K562 (cell line): ENCODE data around the gene CFAP69. TPM values are rescaled to one million over a fixed set of nuclear protein-coding genes. Genes with fewer than 3 reads are reported as not detected.

Source experiments
- ATAC-seq: fragments of 200-7000 bp; cut with Tn5 transposase; 3 replicates; pipeline ENCODE4 v1.9.1; 2020; ENCODE audit warnings: moderate library complexity
- BruUV-seq: library from RNA; stranded (reverse); fragments of 400-500 nt; replicated peaks from 2 replicates; lab custom pipeline; 2021; lab: Mats Ljungman, UMichigan
- CTCF ChIA-PET: fragments of 300-600 bp; formaldehyde crosslinking; extraction: SDS; loops from one replicate; lab custom pipeline; 2021; ENCODE audit warnings: low intra/inter-chr PET ratio; lab: Yijun Ruan, JAX
- POLR2A ChIA-PET: fragments of 300-600, 350-650 bp; sonication (Branson Sonifier 250); formaldehyde crosslinking; extraction: SDS; loops from one replicate; lab custom pipeline; 2021; ENCODE audit warnings: antibody characterized with exemption, inconsistent platforms; lab: Yijun Ruan, JAX
- DNase-seq, 4 experiments: peaks; one replicate each; pipeline versions ENCODE4 v3.0.0 to v3.0.0-alpha.2; 2011 to 2018; ENCODE audit warnings: low spot score in 3 of 4, mixed read lengths in 3 of 4; ENCODE audit errors: extremely low read depth in 1 of 4
- FAIRE-seq: peaks from 2 replicates; lab custom pipeline; 2011; peaks lifted over from hg19 to GRCh38; lab: Jason Lieb, UNC
- H2AFZ ChIP-seq: 2 replicates; pipeline ENCODE4 v1.6.0; 2011; ENCODE audit warnings: low read depth, low read length, control low read depth, inconsistent platforms
- H3K27ac ChIP-seq: fragments of 200-600 bp; 3 replicates; pipeline ENCODE4 v1.8.0; 2011; ENCODE audit warnings: low read depth, mild to moderate bottlenecking, control low read depth, inconsistent platforms, low read length, moderate library complexity, mixed read lengths; ENCODE audit errors: extremely low read depth
- H3K27me3 ChIP-seq, 2 experiments: fragments of 300-600 bp in 1 of 2; 2 replicates in 1 of 2; 3 replicates in 1 of 2; pipeline versions ENCODE4 v1.6.0 to v1.8.0; 2011; ENCODE audit warnings: inconsistent platforms in 2 of 2, low read length in 2 of 2, mild to moderate bottlenecking in 1 of 2, mixed read lengths in 1 of 2, moderate library complexity in 1 of 2; ENCODE audit not compliant: control insufficient read depth in 2 of 2, insufficient read depth in 2 of 2
- H3K36me3 ChIP-seq: fragments of 300-600 bp; 3 replicates; pipeline ENCODE4 v1.8.0; 2011; ENCODE audit warnings: mild to moderate bottlenecking, low read length, inconsistent platforms; ENCODE audit not compliant: control insufficient read depth, insufficient read depth
- H3K4me1 ChIP-seq, 2 experiments: fragments of 200-600 bp in 1 of 2; replicated peaks in 1 of 2; 2 replicates in 1 of 2; 3 replicates in 1 of 2; pipeline versions ENCODE4 v1.5.1 to v1.8.0; 2011; ENCODE audit warnings: inconsistent platforms in 2 of 2, low read length in 2 of 2, mild to moderate bottlenecking in 1 of 2, mixed read lengths in 1 of 2, moderate library complexity in 1 of 2; ENCODE audit not compliant: control insufficient read depth in 2 of 2, insufficient read depth in 2 of 2
- H3K4me2 ChIP-seq: 2 replicates; pipeline ENCODE4 v1.6.1; 2011; ENCODE audit warnings: low read length, control low read depth, inconsistent platforms, mixed read lengths; ENCODE audit not compliant: insufficient read depth
- H3K4me3 ChIP-seq: fragments of 200-600 bp; sonication (generic), shearing (Covaris generic); 2 replicates; pipeline ENCODE4 v1.5.1; 2016; ENCODE audit warnings: control low read depth, inconsistent platforms
- H3K79me2 ChIP-seq: fragments of 200-600 bp; 3 replicates; pipeline ENCODE4 v1.8.0; 2011; ENCODE audit warnings: low read length, inconsistent platforms; ENCODE audit not compliant: control insufficient read depth, insufficient read depth
- H3K9ac ChIP-seq, 2 experiments: 2 replicates each; pipeline versions ENCODE4 v1.6.0 to v1.6.1; 2011; ENCODE audit warnings: low read depth in 2 of 2, low read length in 2 of 2, control low read depth in 1 of 2, inconsistent platforms in 1 of 2, mild to moderate bottlenecking in 1 of 2, mixed read lengths in 1 of 2; ENCODE audit not compliant: insufficient read depth in 1 of 2
- H3K9me1 ChIP-seq: one replicate; pipeline ENCODE4 v1.6.0; 2011; ENCODE audit warnings: inconsistent platforms, mild to moderate bottlenecking, low read length, moderate library complexity; ENCODE audit not compliant: control insufficient read depth, insufficient read depth
- H3K9me3 ChIP-seq: replicated peaks from 2 replicates; pipeline ENCODE4 v1.5.1; 2011; ENCODE audit warnings: low read depth, low read length, inconsistent platforms; ENCODE audit not compliant: control insufficient read depth, insufficient read depth
- H4K20me1 ChIP-seq: replicated peaks from 2 replicates; pipeline ENCODE4 v1.6.1; 2011; ENCODE audit warnings: low read length, inconsistent platforms, mixed read lengths; ENCODE audit not compliant: control insufficient read depth, insufficient read depth
- DMBX1 ChIP-seq: fragments of 250-450 bp; sonication (Bioruptor Pico); IDR thresholded peaks from 2 replicates; pipeline ENCODE4 v1.8.0; 2022; ENCODE audit warnings: inconsistent platforms, mild to moderate bottlenecking, moderate library complexity, borderline replicate concordance
- ETV5 ChIP-seq: sonication (generic); formaldehyde crosslinking; IDR thresholded peaks from 2 replicates; pipeline ENCODE4 v1.4.0; 2020; ENCODE audit warnings: low read depth, mild to moderate bottlenecking, missing genetic modification reagents
- HCFC1 ChIP-seq: IDR thresholded peaks from 2 replicates; pipeline ENCODE4 v1.6.1; 2012; ENCODE audit warnings: low read depth, low read length, improper control_type of control experiment
- NCOA6 ChIP-seq: fragments of 450-650 bp; IDR thresholded peaks from 2 replicates; pipeline ENCODE4 v1.6.1; 2017; ENCODE audit warnings: mild to moderate bottlenecking
- TEAD2 ChIP-seq: fragments of 450-650 bp; IDR thresholded peaks from 2 replicates; pipeline ENCODE4 v1.6.1; 2016; ENCODE audit warnings: missing genetic modification characterization, control low read depth, missing compliant biosample characterization
- ZKSCAN8 ChIP-seq: fragments of 200-800 bp; sonication (Bioruptor generic); IDR thresholded peaks from 2 replicates; pipeline ENCODE4 v1.6.1; 2016; ENCODE audit warnings: missing genetic modification characterization, missing compliant biosample characterization
- ZNF384 ChIP-seq: IDR thresholded peaks from 2 replicates; pipeline ENCODE4 v1.6.1; 2012; ENCODE audit warnings: low read depth, low read length, improper control_type of control experiment
- WGBS: fragments of 100-300 bp; shearing (Covaris generic); methylation state at CpG from one replicate; pipeline ENCODE4 v1.1.6; 2016; ENCODE audit warnings: low coverage, mixed read lengths; ENCODE audit not compliant: insufficient coverage; ENCODE audit errors: missing lambda C conversion rate; 5-methylcytosine and 5-hydroxymethylcytosine counted together
- in situ Hi-C: fragments of 300-500 bp; cut with MboI; formaldehyde crosslinking; loops from 4 replicates; pipeline ENCODE4 v1.15.0; 2018; ENCODE audit warnings: inconsistent platforms, mixed read lengths
- intact Hi-C: fragments of 100-400 bp; cut with micrococcal nuclease; formaldehyde crosslinking; loops from 2 replicates; pipeline ENCODE4 v1.14.2; 2022
- polyA plus RNA-seq, 8 experiments: library from polyadenylated mRNA; depleted of rRNA in 4 of 8; stranded (reverse) in 5 of 8; unstranded in 3 of 8; fragments of >200 nt; fragmentation: Nextera tagmentation in 2 of 8; fragmentation: Illumina TruSeq in 1 of 8; extraction: Ambion mirVana in 2 of 8; extraction: Trizol in 1 of 8; gene quantifications; 2 replicates each; pipeline versions ENCODE4 v1.2.1 to v1.2.3, GENCODE V29; 2011 to 2014; ENCODE audit warnings: inconsistent platforms in 1 of 8, missing spikeins in 1 of 8
- total RNA-seq, 7 experiments: library from RNA; depleted of rRNA in 6 of 7; stranded (reverse); fragments of >200 nt in 6 of 7; fragmentation: Illumina TruSeq in 2 of 7; extraction: Trizol in 2 of 7; gene quantifications; 2 replicates each; pipeline versions ENCODE4 v1.2.1 to v1.2.3, GENCODE V29; 2011 to 2021; ENCODE audit warnings: low replicate concordance in 1 of 7
- TF ChIP-seq, protein P1 (sequence below): fragments of 450-650 bp; IDR thresholded peaks from 2 replicates; pipeline ENCODE4 v1.6.1; 2014; ENCODE audit warnings: low read depth, mild to moderate bottlenecking, moderate library complexity, borderline replicate concordance

The CFAP69 gene
- total and polyA plus RNA-seq, 9 of the 15 experiments (the other 6 are each of a cell fraction or from before 2014, with no cell fraction given) = 0.24 to 5.1 (median 1.7) TPM

DNA sequence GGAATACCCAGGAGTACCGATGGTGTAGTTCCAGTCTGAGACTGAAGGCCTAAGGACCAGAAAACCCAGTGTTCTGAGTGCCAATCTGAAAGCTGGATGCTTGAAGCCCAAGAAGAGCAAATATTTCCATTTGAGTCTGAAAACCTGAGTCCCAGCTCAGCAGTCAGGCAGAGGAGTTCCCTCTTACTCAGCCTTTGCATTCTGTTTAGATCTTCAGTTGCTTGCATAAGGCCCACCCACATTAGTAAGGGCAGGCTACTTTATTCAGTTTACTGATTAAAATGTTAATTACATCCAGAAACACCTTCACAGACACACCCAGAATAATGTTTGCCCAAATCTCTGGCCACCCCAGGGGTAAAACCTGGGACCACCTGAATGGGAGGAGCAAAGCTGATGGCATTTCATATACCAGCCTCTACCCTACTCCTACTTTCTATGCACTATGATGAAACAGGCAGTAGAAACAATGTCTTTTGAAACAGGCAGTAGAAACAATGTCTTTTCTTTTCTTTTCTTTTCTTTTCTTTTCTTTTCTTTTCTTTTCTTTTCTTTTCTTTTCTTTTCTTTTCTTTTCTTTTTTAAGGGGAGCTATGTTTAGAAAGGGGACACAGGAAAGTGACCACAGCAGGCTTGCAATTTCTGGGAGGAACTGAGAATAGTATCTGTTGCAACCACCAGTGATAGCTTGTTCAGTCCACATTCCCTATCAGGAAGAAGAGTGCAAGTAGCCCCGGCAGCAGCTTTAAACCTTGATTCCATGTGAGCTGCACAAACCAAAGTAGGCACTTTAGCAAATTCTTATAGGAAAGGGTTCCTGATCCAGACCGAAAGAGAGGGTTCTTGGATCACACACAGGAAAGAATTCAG, 45.5 kb downstream of the CFAP69 start:
- Histone ChIP-seq H3K9ac (no peak overlapping the region), H3K4me3 (no peak overlapping the region), H3K4me1 (no peaks in the 10 kb centered on the region), H3K27ac (no peak overlapping the region), H3K79me2 (no peaks in the 10 kb centered on the region), H3K9me1 (no peaks in the 10 kb centered on the region), H4K20me1 (no peaks in the 10 kb centered on the region), H3K27me3 (no peaks in the 10 kb centered on the region), H3K4me2 (no peak overlapping the region), H3K36me3 (no peaks in the 10 kb centered on the region), H3K9me3 (no peaks in the 10 kb centered on the region), H2AFZ (no peak overlapping the region)
- WGBS = 1% methylated on average over 3 of the region's 3 CpGs
- DNase-seq (no peak), ATAC-seq (no peak), FAIRE-seq (no peak)
- BruUV-seq = no TSS peak
- TF ChIP-seq DMBX1 (no peak), NCOA6 (no peak), ZNF384 (no peak), ZKSCAN8 (CRISPR knock-in tag) (no peak), ETV5 (CRISPR knock-in tag) (no peak), HCFC1 (no peak), TEAD2 (tag) (no peak)
- TF ChIP-seq, protein P1, sequence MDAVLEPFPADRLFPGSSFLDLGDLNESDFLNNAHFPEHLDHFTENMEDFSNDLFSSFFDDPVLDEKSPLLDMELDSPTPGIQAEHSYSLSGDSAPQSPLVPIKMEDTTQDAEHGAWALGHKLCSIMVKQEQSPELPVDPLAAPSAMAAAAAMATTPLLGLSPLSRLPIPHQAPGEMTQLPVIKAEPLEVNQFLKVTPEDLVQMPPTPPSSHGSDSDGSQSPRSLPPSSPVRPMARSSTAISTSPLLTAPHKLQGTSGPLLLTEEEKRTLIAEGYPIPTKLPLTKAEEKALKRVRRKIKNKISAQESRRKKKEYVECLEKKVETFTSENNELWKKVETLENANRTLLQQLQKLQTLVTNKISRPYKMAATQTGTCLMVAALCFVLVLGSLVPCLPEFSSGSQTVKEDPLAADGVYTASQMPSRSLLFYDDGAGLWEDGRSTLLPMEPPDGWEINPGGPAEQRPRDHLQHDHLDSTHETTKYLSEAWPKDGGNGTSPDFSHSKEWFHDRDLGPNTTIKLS = no peak
- POLR2A ChIA-PET = no interaction called here
- CTCF ChIA-PET = no interaction called here
- intact Hi-C loops = no loop called here
- in situ Hi-C loops = no loop called here
